Measurements from ENCODE around the gene MPHOSPH8. TPM values are rescaled to one million over a fixed set of nuclear protein-coding genes. Genes with fewer than 3 reads are reported as not detected.

The MPHOSPH8 gene
- polyA plus RNA-seq, 1 donor (not counting 4 experiments of a cell fraction or from before 2014, with no cell fraction given) = 24.7 TPM

DNA sequence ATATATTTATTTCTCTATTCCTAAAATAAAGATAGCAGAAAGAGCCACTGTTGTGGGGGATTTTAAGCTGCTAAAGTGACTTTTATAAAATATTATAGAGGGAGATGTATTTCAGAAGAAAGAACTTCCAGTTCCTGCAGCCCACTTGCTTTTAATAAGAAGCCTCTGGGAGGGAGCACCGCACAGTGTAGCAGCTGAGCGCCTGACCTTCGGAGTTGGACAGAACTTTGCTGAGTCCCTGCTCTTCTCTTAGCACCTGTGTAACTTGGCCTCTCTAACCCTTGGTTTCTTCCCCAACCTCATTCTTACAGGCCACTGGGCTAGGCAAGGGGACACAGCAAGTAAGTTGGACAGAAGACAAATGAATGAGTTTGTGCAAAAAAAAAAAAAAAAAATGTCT lies 37.4 kb upstream of the MPHOSPH8 start:
- H3K4me3 ChIP-seq (ENCODE audit: control insufficient read depth in 2 of 3, extremely low read depth in 1 of 3, insufficient read depth in 2 of 3, low read depth in 1 of 3, low read length in 3 of 3) = no peak overlapping the region
- H3K27me3 ChIP-seq (ENCODE audit: control insufficient read depth, extremely low read depth, insufficient read depth, low read length) = no peaks in the 10 kb centered on the region
- peaks cover 6% of the 10 kb centered on the region for H3K4me1 ChIP-seq (ENCODE audit: control insufficient read depth, extremely low read depth, insufficient read depth, low read length)
- no peaks in the 10 kb centered on the region for H3K79me2 ChIP-seq (ENCODE audit: control insufficient read depth, insufficient read depth, low read length)
- H3K4me2 ChIP-seq (ENCODE audit: control insufficient read depth, extremely low read depth, insufficient read depth, low read depth, low read length) = no peak overlapping the region
- TF ChIP-seq CTCF (optimal IDR thresholded peaks at IDR 0.05 in 1 of 3, IDR thresholded peaks at IDR 0.05 in 1 of 3, conservative IDR thresholded peaks at IDR 0.05 in 1 of 3; ENCODE audit: extremely low read depth in 1 of 3, insufficient read depth in 2 of 3, low read length in 3 of 3) = no peak
- no peak for TF ChIP-seq EZH2 (IDR thresholded peaks at IDR 0.05; ENCODE audit: low read length)
- H3K27ac ChIP-seq (ENCODE audit: control insufficient read depth, insufficient read depth, low read length) = no peak overlapping the region
- H3K9me3 ChIP-seq (ENCODE audit: control insufficient read depth, low read depth, low read length) = no peaks in the 10 kb centered on the region
- H3K9ac ChIP-seq (ENCODE audit: control insufficient read depth, extremely low read depth, insufficient read depth, low read length) = no peak overlapping the region
- H3K9me1 ChIP-seq (ENCODE audit: control insufficient read depth, extremely low read depth, insufficient read depth, low read length) = no peaks in the 10 kb centered on the region
- no peak overlapping the region for H2AFZ ChIP-seq (ENCODE audit: control insufficient read depth, low read length)
- no peaks in the 10 kb centered on the region for H3K36me3 ChIP-seq (ENCODE audit: control insufficient read depth in 2 of 2, extremely low read depth in 1 of 2, insufficient read depth in 2 of 2, low read length in 2 of 2)
- no peaks in the 10 kb centered on the region for H4K20me1 ChIP-seq (ENCODE audit: control insufficient read depth, extremely low read depth, insufficient read depth, low read length)
- dilution Hi-C loops (cut with MboI; ENCODE audit: extremely low pct_ligation_motif_present, low sequenced_read_pairs) = no loop called here
- FAIRE-seq (no peak), DNase-seq (ENCODE audit: low read depth, low spot score) (no peak)

GRCh38 chr13:19596960-19597361 lies 36.5 kb upstream of the MPHOSPH8 start:
- peaks cover 5% of the 10 kb centered on the region for H3K79me2 ChIP-seq (ENCODE audit: control insufficient read depth, insufficient read depth, low read length)
- no peaks in the 10 kb centered on the region for H3K9me1 ChIP-seq (ENCODE audit: control insufficient read depth, extremely low read depth, insufficient read depth, low read length)
- H3K4me2 ChIP-seq (ENCODE audit: control insufficient read depth, extremely low read depth, insufficient read depth, low read depth, low read length) = no peak overlapping the region
- no peak overlapping the region for H2AFZ ChIP-seq (ENCODE audit: control insufficient read depth, low read length)
- no peak overlapping the region for H3K4me3 ChIP-seq (ENCODE audit: control insufficient read depth in 2 of 3, extremely low read depth in 1 of 3, insufficient read depth in 2 of 3, low read depth in 1 of 3, low read length in 3 of 3)
- H3K27me3 ChIP-seq (ENCODE audit: control insufficient read depth, extremely low read depth, insufficient read depth, low read length) = no peaks in the 10 kb centered on the region
- DNase-seq (ENCODE audit: low read depth, low spot score) (no peak), FAIRE-seq (no peak)
- dilution Hi-C loops (cut with MboI; ENCODE audit: extremely low pct_ligation_motif_present, low sequenced_read_pairs) = no loop called here
- H3K9ac ChIP-seq (ENCODE audit: control insufficient read depth, extremely low read depth, insufficient read depth, low read length) = no peak overlapping the region
- H4K20me1 ChIP-seq (ENCODE audit: control insufficient read depth, extremely low read depth, insufficient read depth, low read length) = no peaks in the 10 kb centered on the region
- H3K27ac ChIP-seq (ENCODE audit: control insufficient read depth, insufficient read depth, low read length) = no peak overlapping the region
- peaks cover 6% of the 10 kb centered on the region for H3K4me1 ChIP-seq (ENCODE audit: control insufficient read depth, extremely low read depth, insufficient read depth, low read length)
- no peaks in the 10 kb centered on the region for H3K36me3 ChIP-seq (ENCODE audit: control insufficient read depth in 2 of 2, extremely low read depth in 1 of 2, insufficient read depth in 2 of 2, low read length in 2 of 2)
- H3K9me3 ChIP-seq (ENCODE audit: control insufficient read depth, low read depth, low read length) = no peaks in the 10 kb centered on the region
- TF ChIP-seq EZH2 (IDR thresholded peaks at IDR 0.05; ENCODE audit: low read length) = no peak
- no peak for TF ChIP-seq CTCF (optimal IDR thresholded peaks at IDR 0.05 in 1 of 3, IDR thresholded peaks at IDR 0.05 in 1 of 3, conservative IDR thresholded peaks at IDR 0.05 in 1 of 3; ENCODE audit: extremely low read depth in 1 of 3, insufficient read depth in 2 of 3, low read length in 3 of 3)

All from keratinocyte (primary cell).